Measurements from ENCODE around the gene DIAPH2.

GRCh38 chrX:97322401-97322800, 637.8 kb downstream of the DIAPH2 start:
- no peak for TF ChIP-seq STAT6 (CRISPR knock-in tag; conservative IDR thresholded peaks at IDR 0.05; ENCODE audit: low read depth)
- TF ChIP-seq NR3C1 (CRISPR knock-in tag; conservative IDR thresholded peaks at IDR 0.05; ENCODE audit: low read depth) = no peak
- no peak for TF ChIP-seq TEAD4 (CRISPR knock-in tag; IDR thresholded peaks at IDR 0.05)
- TF ChIP-seq NFYB (CRISPR knock-in tag; conservative IDR thresholded peaks at IDR 0.05; ENCODE audit: low read depth) = no peak
- TF ChIP-seq HMGA2 (CRISPR knock-in tag; IDR thresholded peaks at IDR 0.05) = no peak
- no peak for TF ChIP-seq CTCF (IDR thresholded peaks at IDR 0.05)
- TF ChIP-seq TCF7 (CRISPR knock-in tag; IDR thresholded peaks at IDR 0.05; ENCODE audit: low read depth) = no peak
- no peak for TF ChIP-seq ZNF232 (CRISPR knock-in tag; IDR thresholded peaks at IDR 0.05)
- TF ChIP-seq PREB (CRISPR knock-in tag; IDR thresholded peaks at IDR 0.05; ENCODE audit: borderline replicate concordance) = no peak
- no peak for TF ChIP-seq ATF1 (CRISPR knock-in tag; IDR thresholded peaks at IDR 0.05)
- no peak for TF ChIP-seq ESRRA (CRISPR knock-in tag; IDR thresholded peaks at IDR 0.05; ENCODE audit: borderline replicate concordance)
- no peak for TF ChIP-seq ZNF263 (CRISPR knock-in tag; IDR thresholded peaks at IDR 0.05; ENCODE audit: low read depth)
- TF ChIP-seq MXD4 (CRISPR knock-in tag; IDR thresholded peaks at IDR 0.05; ENCODE audit: borderline replicate concordance) = no peak
